Bronchial epithelial cell (primary cell): ENCODE measurements around the gene MAGI2. TPM values are rescaled to one million over a fixed set of nuclear protein-coding genes. Genes with fewer than 3 reads are reported as not detected.

Experiments
- DNase-seq: peaks from one replicate; pipeline ENCODE4 v3.0.0-alpha.2; 2010; ENCODE audit warnings: low read depth
- FAIRE-seq: peaks from 2 replicates; lab custom pipeline; 2011; peaks lifted over from hg19 to GRCh38; lab: Jason Lieb, UNC
- H3K27me3 ChIP-seq: 2 replicates; pipeline ENCODE4 v1.5.1; 2011; ENCODE audit warnings: low read length; ENCODE audit not compliant: control insufficient read depth, insufficient read depth
- H3K36me3 ChIP-seq: 2 replicates; pipeline ENCODE4 v1.5.1; 2011; ENCODE audit warnings: low read length; ENCODE audit not compliant: control insufficient read depth, insufficient read depth
- H3K4me3 ChIP-seq: 2 replicates; pipeline ENCODE4 v1.5.1; 2011; ENCODE audit warnings: mild to moderate bottlenecking, low read depth, low read length, control low read depth
- CTCF ChIP-seq: IDR thresholded peaks from 2 replicates; pipeline ENCODE4 v1.5.1; 2011; ENCODE audit warnings: mild to moderate bottlenecking, moderate library complexity, low read length, control low read depth, inconsistent platforms; ENCODE audit not compliant: insufficient read depth, severe bottlenecking
- total RNA-seq: library from RNA; depleted of rRNA; stranded (reverse); fragments of >200 nt; gene quantifications from 2 replicates; pipeline ENCODE4 v1.2.1, GENCODE V29; 2014

The MAGI2 gene
- total RNA-seq, 1 donor from 2014 or later, result 2.6 TPM

GRCh38 chr7:78749052-78749746 lies 704.3 kb downstream of the MAGI2 start:
- TF ChIP-seq CTCF, result no peak
- H3K36me3 ChIP-seq, result no peaks in the 10 kb centered on the region
- no peak for FAIRE-seq

GRCh38 chr7:78747592-78747991 lies 705.9 kb downstream of the MAGI2 start:
- H3K36me3 ChIP-seq, result no peaks in the 10 kb centered on the region
- H3K27me3 ChIP-seq, result no peaks in the 10 kb centered on the region
- no peak for DNase-seq
- no peak for TF ChIP-seq CTCF
- no peak for FAIRE-seq
- no peak overlapping the region for H3K4me3 ChIP-seq

More at GRCh38 chr7:78749052-78749746, 704.3 kb downstream of the MAGI2 start:
- DNase-seq, result no peak
- Histone ChIP-seq H3K27me3 (no peaks in the 10 kb centered on the region), H3K4me3 (no peak overlapping the region)

- Histone ChIP-seq H3K36me3 (no peaks in the 10 kb centered on the region), H3K4me3 (no peak overlapping the region), H3K27me3 (no peaks in the 10 kb centered on the region)
- no peak for FAIRE-seq
- no peak for TF ChIP-seq CTCF
- no peak for DNase-seq
These were observed 707.2 kb downstream of the MAGI2 start for GRCh38 chr7:78746301-78746700.

- no peaks in the 10 kb centered on the region for H3K27me3 ChIP-seq
- DNase-seq (no peak), FAIRE-seq (no peak)
- H3K36me3 ChIP-seq, result no peaks in the 10 kb centered on the region
- H3K4me3 ChIP-seq, result no peak overlapping the region
- no peak for TF ChIP-seq CTCF
These were observed 710.8 kb downstream of the MAGI2 start for GRCh38 chr7:78742694-78743093.

GRCh38 chr7:78736548-78736947 lies 716.9 kb downstream of the MAGI2 start:
- Histone ChIP-seq H3K27me3 (no peaks in the 10 kb centered on the region), H3K36me3 (no peaks in the 10 kb centered on the region), H3K4me3 (no peak overlapping the region)
- DNase-seq (no peak), FAIRE-seq (no peak)
- TF ChIP-seq CTCF, result no peak

- Histone ChIP-seq H3K4me3 (no peak overlapping the region), H3K27me3 (no peaks in the 10 kb centered on the region), H3K36me3 (no peaks in the 10 kb centered on the region)
- FAIRE-seq (peak; percentile 55), DNase-seq (peak; percentile 38)
- TF ChIP-seq CTCF, result no peak
These were observed 718.8 kb downstream of the MAGI2 start for GRCh38 chr7:78734626-78735025.
